ENCODE measurements around the gene CIROP.

DNA sequence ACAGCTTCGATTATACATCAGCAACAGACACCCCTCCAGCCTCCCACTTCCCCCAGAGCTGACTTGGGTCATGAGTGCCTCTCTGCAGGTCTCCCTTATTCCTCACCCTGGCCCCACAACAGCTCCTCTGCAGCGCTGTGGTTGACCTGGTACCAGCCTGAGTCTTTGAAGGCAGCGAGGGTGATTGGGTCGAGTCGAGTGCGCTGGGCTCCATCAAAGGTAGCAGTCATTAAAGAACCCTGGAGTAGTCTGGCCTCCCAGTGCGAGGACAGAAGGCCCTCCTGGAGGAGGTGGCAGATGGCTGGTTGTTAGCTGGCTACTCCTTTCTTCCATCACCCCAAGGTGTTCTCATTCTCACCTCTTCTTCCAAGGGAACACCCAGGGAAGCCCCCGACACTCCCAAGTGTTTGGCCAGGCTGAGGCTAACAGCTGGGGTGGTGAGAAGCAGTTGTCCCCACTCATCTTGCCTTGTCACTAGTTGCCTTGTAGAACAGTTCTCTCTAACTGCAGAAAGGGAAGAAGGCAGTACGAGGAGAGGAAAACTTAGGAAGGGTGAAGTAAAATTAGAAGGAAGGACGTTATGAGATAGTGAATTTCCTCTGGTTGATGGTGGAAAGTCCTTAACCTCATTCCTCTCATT is 2.7 kb downstream of the CIROP start:
- TF ChIP-seq POLR2A (IDR thresholded peaks at IDR 0.05; ENCODE audit: low read depth, low read length) (no peak), POLR2AphosphoS5 (IDR thresholded peaks at IDR 0.05; ENCODE audit: low read depth, low read length) (no peak)
